Neutrophil (primary cell): ENCODE results near the gene GPR137C.

Source experiments
- H3K27ac ChIP-seq: fragments of 200-600 bp; sonication (generic); 2 replicates; pipeline ENCODE4 v1.5.1; 2016; ENCODE audit warnings: mild to moderate bottlenecking, moderate library complexity
- H3K27me3 ChIP-seq: fragments of 200-600 bp; sonication (generic); 2 replicates; pipeline ENCODE4 v1.6.0; 2016; ENCODE audit warnings: mild to moderate bottlenecking
- H3K36me3 ChIP-seq: fragments of 200-600 bp; sonication (generic); 2 replicates; pipeline ENCODE4 v1.5.1; 2017
- H3K4me1 ChIP-seq, 2 experiments: fragments of 200-600 bp in 1 of 2; sonication (generic) in 1 of 2; 1 replicate in 1 of 2; 2 replicates in 1 of 2; pipeline versions ENCODE4 v1.5.1 to v1.6.1; 2013 to 2016; ENCODE audit warnings: low read depth in 1 of 2, low read length in 1 of 2, mild to moderate bottlenecking in 1 of 2, moderate library complexity in 1 of 2; ENCODE audit not compliant: control insufficient read depth in 1 of 2, insufficient read depth in 1 of 2
- H3K4me3 ChIP-seq, 2 experiments: fragments of 200-600 bp in 1 of 2; sonication (generic) in 1 of 2; 1 replicate in 1 of 2; 2 replicates in 1 of 2; pipeline ENCODE4 v1.5.1; 2013 to 2016; ENCODE audit warnings: low read depth in 1 of 2, low read length in 1 of 2, mild to moderate bottlenecking in 1 of 2, moderate library complexity in 1 of 2
- H3K9me3 ChIP-seq: fragments of 200-600 bp; sonication (generic); 2 replicates; pipeline ENCODE4 v1.5.1; 2016
- TF ChIP-seq, protein P1 (sequence below): fragments of 200-600 bp; sonication (generic); IDR thresholded peaks from 2 replicates; pipeline ENCODE4 v1.5.1; 2016; ENCODE audit warnings: antibody characterized with exemption

The GPR137C gene

DNA sequence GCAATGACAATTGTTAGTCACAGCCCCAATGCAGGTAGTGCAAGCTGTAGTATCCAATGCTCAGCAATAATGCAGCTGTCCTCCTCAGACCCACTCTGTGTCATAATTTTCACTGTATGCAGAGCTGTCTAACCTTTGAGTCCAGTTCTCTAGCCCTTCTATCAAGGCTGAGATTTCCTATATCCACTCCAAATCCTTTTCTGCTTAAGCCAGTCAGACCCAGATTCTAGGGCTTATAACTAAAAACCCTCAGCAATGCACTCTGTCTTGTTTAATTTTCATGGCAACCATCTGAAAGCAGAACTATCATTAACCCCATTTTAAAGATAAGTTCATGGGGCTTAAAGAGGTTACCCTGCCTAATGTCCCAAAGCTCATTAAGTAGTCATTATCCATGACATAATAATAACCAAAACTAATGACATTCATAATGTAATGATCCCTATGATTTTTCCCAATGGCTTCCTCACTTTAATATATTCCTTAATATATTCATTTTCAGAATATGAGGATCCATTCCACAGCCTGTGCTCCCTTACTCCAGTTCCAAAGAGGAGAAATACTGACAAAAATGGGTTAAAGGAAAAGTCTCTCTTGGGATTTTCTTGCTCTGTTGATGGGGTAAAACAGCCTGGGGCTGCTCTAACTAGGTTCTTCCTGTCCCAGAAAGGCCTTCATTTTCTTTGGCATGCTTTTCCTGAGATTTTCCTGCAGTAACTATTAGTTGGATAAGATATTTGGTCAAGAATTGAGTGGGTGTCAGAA is 29.9 kb upstream of the GPR137C start:
- Histone ChIP-seq H3K27ac (no peak overlapping the region), H3K9me3 (no peaks in the 10 kb centered on the region), H3K27me3 (no peaks in the 10 kb centered on the region), H3K36me3 (no peaks in the 10 kb centered on the region), H3K4me3 (no peak overlapping the region), H3K4me1 (no peaks in the 10 kb centered on the region)
- TF ChIP-seq, protein P1, sequence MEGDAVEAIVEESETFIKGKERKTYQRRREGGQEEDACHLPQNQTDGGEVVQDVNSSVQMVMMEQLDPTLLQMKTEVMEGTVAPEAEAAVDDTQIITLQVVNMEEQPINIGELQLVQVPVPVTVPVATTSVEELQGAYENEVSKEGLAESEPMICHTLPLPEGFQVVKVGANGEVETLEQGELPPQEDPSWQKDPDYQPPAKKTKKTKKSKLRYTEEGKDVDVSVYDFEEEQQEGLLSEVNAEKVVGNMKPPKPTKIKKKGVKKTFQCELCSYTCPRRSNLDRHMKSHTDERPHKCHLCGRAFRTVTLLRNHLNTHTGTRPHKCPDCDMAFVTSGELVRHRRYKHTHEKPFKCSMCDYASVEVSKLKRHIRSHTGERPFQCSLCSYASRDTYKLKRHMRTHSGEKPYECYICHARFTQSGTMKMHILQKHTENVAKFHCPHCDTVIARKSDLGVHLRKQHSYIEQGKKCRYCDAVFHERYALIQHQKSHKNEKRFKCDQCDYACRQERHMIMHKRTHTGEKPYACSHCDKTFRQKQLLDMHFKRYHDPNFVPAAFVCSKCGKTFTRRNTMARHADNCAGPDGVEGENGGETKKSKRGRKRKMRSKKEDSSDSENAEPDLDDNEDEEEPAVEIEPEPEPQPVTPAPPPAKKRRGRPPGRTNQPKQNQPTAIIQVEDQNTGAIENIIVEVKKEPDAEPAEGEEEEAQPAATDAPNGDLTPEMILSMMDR: no peak

DNA sequence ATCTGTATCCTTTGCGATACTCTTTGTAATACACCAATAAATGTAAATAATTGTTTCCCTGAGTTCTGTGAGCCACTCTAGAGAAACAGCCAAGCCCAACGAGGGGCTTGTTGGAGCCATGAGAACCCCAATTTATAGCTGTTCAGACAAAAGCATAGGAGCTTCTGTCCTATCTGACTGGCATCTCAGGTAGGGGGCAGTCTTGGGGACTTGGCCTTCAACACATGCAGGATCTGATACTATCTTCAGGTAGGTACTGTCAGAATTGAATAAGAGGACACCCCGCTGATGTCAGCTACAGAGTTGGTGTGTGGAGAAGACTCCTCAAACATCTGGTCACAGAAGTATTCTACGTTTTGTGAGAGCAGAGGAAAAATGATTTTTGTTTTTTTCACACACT is 25.6 kb upstream of the GPR137C start:
- Histone ChIP-seq H3K9me3 (no peaks in the 10 kb centered on the region), H3K4me1 (no peaks in the 10 kb centered on the region), H3K27me3 (no peaks in the 10 kb centered on the region), H3K4me3 (no peak overlapping the region), H3K27ac (no peak overlapping the region), H3K36me3 (no peaks in the 10 kb centered on the region)
- TF ChIP-seq, protein P1: no peak

- no peaks in the 10 kb centered on the region for H3K9me3 ChIP-seq
- TF ChIP-seq, protein P1: no peak
- H3K4me1 ChIP-seq: no peaks in the 10 kb centered on the region
- peaks cover 15% of the 10 kb centered on the region for H3K36me3 ChIP-seq
- no peak overlapping the region for H3K4me3 ChIP-seq
- H3K27me3 ChIP-seq: no peaks in the 10 kb centered on the region
- no peak overlapping the region for H3K27ac ChIP-seq
These were observed 21.2 kb upstream of the GPR137C start for GRCh38 chr14:52531481-52531880.

DNA sequence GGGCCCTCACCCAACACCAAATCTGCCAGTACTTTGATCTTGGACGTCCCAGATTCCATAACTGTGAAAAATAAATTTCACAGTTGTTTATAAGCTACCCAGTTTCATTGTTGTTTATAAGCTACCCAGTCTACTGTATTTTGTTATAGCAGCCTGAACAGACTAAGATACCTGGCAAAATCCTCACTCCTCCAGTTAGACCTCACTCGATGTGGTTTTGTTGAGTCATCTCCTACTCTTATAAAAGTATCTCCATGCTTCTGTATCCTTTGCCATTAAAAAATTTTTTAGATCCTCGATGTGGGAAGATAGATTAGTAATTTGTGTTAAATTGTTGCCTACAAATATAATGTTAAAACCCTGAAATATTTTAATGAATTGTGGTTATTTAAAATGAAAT is 16.4 kb upstream of the GPR137C start:
- Histone ChIP-seq H3K27me3 (no peaks in the 10 kb centered on the region), H3K36me3 (peaks cover 15% of the 10 kb centered on the region), H3K4me1 (peaks cover 0 to 8% of the 10 kb centered on the region in 2 experiments), H3K27ac (no peak overlapping the region), H3K4me3 (no peak overlapping the region), H3K9me3 (no peaks in the 10 kb centered on the region)
- TF ChIP-seq, protein P1: no peak

GRCh38 chr14:52538623-52539022 is 14.0 kb upstream of the GPR137C start:
- Histone ChIP-seq H3K4me1 (peaks cover 0 to 8% of the 10 kb centered on the region in 2 experiments), H3K36me3 (peaks cover 15% of the 10 kb centered on the region), H3K27me3 (no peaks in the 10 kb centered on the region), H3K9me3 (no peaks in the 10 kb centered on the region), H3K4me3 (no peak overlapping the region), H3K27ac (no peak overlapping the region)
- TF ChIP-seq, protein P1: no peak
